HG03457 (cell line): ENCODE measurements around the gene SLC38A3.

ENCODE experiments used
- ATAC-seq: cut with Tn5 transposase; IDR thresholded peaks from one replicate; pipeline ENCODE4 v1.9.1; 2021; ENCODE audit warnings: moderate number of reproducible peaks; ENCODE audit not compliant: unreplicated experiment

SLC38A3 gene

DNA sequence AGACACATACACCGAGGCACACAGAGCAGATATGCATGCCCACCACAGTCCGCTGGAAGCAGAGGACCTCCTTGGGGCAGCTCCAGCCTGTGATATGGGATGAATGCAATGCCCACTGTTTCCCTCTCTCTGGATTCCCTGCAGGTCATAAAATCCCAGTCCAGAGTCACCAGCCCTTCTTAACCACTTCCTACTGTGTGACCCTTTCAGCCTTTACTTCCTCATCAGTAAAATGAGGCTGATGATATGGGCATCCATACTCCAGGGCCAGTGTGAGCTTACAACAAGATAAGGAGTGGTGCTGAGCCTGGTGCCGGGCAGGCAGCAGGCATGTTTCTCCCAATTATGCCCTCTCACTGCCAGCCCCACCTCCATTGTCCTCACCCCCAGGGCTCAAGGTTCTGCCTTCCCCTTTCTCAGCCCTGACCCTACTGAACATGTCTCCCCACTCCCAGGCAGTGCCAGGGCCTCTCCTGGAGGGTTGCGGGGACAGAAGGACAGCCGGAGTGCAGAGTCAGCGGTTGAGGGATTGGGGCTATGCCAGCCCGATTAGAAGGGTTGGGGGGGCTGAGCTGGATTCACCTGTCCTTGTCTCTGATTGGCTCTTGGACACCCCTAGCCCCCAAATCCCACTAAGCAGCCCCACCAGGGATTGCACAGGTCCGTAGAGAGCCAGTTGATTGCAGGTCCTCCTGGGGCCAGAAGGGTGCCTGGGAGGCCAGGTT lies 14.0 kb upstream of the SLC38A3 start, which contains the start of gene GNAT1:
Gene GNAT1 (plus strand): TSS at position 675 of the 725 bp plus-strand sequence. CDS start 116 bp downstream, outside the sequence.
- ATAC-seq, result no peak

DNA sequence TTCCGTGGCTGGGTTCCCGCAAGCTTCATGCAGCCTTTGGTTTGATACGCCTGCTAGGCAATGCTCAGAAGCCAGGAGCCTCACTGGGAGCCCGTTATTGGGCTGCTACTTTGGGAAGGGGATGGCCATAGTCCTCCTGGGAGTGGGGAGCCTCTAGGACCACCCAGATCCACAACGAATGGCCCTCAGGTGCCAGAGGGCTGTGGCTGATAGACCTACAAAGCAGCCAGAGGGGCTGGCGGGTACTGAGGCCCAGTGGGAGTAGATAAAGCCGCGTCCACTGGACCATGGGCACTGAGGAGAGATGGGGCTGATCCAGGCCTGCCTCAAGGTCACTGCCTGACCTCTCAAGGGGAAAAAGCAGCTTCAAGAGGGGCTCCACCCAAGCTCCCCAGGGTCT lies 12.9 kb upstream of the SLC38A3 start:
- no peak for ATAC-seq

DNA sequence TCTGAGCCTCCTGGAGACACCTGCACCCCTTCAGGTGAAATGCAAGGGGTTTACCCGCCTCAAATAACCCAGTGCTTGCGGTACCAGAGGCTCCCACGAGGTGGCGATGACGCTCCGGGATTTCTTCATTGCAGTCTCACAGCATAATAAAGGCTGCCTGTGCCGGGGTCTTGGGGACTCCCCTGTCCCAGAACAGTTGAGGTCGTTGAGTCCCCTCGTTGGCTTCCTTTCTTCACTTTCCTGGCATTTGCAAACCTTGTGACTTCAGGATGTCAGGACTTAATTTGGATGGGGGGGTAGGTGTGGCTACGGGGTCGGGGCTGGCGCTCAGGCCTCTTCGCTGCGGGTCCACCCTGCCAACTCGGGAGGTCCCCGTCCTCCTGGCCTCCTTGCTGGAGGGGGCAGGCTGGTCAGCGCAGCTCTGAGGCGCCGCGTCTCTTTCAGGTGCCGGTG lies 12.4 kb upstream of the SLC38A3 start:
- ATAC-seq, result no peak

DNA sequence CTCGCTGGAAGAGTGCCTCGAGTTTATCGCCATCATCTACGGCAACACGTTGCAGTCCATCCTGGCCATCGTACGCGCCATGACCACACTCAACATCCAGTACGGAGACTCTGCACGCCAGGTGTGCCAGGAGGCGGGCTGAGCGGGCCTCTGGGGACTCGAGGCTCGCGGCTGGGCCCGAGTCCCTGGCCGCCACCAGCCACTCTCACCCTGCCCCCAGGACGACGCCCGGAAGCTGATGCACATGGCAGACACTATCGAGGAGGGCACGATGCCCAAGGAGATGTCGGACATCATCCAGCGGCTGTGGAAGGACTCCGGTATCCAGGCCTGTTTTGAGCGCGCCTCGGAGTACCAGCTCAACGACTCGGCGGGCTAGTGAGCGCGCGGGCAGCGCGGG lies 11.8 kb upstream of the SLC38A3 start:
- ATAC-seq, result no peak

DNA sequence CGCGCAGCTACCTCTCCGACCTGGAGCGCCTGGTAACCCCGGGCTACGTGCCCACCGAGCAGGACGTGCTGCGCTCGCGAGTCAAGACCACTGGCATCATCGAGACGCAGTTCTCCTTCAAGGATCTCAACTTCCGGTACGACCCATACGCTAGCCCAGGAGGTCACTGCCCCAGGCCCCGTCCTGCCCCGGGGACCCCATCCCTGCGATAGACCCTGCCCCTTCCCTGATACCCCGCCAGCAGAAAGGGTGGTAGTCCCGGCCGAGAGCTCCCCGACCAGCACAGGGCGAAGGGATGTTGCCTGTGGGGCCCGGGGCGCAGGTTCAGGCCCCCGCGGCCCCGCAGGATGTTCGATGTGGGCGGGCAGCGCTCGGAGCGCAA lies 11.3 kb upstream of the SLC38A3 start:
- ATAC-seq, result no peak

DNA sequence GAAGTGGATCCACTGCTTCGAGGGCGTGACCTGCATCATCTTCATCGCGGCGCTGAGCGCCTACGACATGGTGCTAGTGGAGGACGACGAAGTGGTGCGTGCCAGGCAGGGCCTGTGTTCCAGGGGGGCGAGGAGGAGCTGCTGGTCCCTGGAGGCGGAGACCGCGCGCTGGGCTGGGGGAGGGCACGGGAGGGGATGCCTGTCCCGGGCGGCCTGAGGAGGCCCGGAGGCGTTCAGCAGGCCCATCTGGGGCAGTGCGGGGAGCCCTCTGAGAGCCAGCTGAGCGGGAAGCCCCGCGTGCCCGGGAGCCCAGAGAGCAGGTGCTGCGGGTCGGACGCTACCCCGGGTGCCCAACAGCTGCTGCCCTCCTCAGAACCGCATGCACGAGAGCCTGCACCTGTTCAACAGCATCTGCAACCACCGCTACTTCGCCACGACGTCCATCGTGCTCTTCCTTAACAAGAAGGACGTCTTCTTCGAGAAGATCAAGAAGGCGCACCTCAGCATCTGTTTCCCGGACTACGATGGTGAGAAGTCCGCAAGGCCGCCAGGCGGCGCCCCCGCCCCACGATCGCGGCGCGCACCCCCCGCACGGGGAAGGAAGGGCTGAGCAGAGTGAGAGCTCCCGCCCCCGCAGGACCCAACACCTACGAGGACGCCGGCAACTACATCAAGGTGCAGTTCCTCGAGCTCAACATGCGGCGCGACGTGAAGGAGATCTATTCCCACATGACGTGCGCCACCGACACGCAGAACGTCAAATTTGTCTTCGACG lies 10.8 kb upstream of the SLC38A3 start:
- no peak for ATAC-seq

DNA sequence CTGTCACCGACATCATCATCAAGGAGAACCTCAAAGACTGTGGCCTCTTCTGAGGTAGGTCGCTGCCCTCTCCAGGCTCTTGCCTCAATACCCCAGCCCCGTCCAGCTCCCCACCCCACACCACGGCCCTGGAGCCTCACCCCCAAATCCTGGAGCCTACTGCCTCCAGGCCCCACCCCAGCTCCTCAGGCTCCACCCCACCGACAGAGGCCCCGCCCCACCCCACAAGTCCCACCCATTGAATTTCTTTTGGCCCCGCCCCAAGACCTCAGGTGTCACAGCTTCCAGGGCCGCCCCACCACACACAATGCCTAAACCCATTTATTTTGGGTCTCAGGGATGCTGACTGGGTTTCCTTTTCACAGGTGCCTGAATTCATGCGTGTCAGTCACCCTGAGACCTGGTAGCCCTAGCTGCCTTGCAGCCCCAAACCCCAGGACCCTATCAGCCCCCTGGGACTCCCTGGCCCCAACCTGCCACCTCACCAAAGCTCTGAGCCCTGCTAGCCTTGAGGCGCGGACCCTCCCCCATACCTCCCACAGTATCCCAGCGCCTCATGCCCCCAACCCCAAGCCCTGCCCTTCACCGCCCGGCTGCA lies 10.1 kb upstream of the SLC38A3 start:
- no peak for ATAC-seq

DNA sequence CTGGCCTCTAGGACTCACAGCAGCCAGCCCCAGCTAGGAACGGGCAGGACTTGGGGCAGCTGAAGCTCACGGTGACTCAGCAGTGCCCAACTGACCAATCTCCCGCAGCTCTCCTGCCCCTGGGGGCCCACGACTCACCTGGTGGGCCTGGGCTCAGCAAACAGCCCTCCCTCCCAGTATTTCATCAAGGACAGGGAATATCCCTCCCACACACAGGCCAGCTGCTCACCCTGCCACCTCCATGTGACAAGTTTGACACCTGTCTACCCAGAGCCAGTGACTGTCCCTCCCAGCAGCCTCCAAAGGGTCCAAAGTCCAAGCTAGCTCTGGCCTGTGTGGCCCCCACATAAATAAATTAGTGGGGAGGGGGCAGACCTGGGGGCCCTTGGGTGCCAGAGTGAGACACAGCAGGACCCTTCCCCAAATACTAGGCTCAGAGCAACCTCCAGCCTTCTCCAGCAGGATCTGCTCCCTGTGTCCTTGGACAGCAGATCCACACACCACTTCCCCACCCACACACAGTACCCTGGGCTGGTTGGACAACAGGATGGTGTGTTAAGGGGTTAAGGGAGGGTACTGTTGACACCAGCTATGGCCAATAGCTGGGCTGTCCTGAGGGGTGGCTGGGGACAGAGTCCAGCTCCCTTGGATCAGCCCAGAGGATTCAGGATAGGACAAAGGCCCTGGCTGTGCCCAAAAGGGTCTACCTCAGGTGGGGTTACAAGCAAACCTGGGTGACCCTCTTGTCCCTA lies 9.4 kb upstream of the SLC38A3 start:
- ATAC-seq, result no peak

DNA sequence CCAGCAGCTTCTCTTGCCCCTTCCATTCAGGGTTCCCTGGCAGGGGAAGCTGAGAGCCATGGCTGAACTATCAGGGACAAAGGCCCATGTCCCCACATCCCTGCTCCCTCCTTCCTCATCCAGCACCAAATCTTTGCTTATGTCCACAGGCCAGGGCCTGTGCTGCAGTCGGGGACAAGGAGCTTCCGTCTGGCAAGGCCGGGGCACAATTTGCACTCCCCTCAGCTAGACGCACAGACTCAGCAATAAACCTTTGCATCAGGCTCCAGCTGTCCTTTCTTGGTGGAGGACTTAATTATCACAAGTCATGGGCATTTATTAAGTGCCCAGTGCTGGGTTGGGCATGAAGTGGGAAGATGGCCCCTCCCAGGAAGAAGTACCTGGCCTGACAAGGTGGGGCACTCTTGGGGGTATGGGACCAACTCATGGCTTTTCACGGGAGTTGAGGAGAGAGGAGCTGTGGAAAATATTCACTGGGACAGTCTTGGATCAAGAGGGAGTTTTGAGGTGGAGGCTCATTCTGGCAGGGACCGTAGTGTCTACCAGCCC lies 8.7 kb upstream of the SLC38A3 start:
- no peak for ATAC-seq

DNA sequence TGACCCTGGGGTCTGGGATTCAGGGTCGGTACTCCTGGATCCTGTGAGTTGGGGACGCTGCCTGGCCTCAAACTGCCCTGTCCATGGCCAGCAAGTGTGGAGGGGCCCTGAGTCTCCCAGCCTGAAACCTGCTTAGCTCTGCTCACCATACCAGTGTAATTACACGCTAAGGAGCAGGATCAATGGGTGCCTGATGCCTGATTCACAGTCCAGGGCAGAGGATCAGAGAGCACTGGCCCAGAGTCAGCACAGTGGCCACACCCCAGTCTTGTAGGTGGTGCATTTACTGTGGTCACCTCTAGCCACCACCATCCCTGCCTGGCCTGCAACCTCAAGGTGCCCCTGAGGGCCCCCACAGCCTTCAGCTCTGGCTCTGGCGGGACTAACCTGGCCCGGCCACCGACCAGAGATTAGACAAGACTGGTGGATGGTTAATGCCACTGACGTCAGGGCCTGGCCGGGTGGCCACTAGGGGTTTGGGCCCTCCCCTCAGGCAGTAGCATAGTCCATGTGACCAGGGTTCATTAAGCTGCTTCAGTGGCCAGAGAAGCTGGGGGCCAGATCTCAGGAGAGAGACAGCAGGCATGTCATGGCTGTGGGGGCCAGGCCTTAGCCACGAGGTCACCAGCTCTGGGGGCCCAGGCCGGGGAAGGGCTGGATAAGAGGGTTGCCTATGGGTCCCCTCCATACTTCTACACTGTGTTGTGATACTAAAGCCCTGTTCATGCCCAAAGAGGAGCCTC lies 3.3 kb upstream of the SLC38A3 start:
- ATAC-seq, result no peak

DNA sequence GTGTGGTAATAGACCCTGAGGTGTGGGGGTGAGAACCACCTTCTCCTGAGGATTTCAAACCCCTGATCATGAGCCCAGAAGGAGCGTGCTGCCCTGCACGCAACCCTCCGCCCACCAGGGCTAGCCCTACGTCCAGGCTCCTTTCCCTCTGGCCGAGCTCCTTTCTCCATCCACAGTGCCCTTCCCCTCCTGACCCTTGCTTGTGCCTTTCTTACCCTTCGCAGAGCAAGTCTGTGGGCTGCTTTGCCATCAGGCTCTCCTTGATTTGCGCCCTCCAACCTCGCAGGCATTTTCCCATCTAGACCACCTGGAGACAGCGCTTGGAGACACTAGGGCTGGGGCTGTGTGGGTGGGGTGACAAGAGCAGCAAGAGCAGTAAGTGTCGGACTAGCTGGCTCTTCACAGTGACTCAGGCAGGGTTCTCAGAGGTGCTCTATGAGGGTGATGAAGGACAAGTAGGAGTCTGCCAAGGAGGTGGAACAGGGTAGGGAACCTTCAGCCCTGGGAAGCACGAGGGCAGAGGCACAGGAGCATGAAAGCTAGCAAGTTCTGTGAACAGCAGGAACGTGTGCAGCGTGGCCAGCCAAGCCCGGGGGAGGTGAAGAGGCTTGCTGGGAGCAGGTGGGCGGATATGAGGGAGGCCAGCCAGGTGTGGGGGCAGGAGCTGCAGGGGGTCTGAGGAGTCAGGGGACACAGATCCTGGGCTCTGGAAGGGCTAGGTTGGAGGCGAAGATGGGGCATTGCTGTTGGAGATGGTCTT lies 2.5 kb upstream of the SLC38A3 start:
- no peak for ATAC-seq

DNA sequence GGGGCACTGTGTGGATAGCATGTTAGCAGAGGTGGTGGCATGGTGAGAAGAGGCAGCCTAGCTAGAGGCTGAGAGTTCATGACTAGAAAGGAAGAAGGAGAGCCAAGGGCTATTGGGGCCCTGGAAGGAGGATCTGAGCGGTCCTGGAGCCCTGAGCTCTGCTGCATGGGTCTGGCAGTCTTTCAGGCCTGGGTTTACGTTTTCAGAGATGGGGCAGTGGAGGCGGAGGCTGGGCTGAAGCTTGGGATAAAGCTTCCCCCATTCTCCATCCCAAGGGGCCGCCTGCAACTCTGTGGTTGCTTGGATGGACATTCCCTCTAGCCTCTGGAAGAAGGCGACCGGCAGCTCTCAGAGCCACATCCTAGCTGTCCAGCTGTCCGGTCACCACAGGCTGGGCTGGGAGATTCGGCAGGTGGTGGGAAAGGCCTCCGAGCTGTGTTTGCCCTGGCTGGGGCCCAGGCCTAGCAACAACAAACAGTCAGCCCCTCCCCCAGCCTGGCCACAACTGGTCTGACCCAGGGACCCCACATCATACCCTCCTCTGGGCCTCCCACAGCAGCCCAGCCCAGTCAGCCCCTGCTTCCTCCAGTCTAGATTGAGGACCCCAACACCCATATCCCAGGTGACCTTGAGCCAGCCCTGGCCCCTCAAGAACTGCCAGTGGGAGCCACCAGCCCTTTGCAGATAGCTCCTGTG lies 1.8 kb upstream of the SLC38A3 start:
- no peak for ATAC-seq

DNA sequence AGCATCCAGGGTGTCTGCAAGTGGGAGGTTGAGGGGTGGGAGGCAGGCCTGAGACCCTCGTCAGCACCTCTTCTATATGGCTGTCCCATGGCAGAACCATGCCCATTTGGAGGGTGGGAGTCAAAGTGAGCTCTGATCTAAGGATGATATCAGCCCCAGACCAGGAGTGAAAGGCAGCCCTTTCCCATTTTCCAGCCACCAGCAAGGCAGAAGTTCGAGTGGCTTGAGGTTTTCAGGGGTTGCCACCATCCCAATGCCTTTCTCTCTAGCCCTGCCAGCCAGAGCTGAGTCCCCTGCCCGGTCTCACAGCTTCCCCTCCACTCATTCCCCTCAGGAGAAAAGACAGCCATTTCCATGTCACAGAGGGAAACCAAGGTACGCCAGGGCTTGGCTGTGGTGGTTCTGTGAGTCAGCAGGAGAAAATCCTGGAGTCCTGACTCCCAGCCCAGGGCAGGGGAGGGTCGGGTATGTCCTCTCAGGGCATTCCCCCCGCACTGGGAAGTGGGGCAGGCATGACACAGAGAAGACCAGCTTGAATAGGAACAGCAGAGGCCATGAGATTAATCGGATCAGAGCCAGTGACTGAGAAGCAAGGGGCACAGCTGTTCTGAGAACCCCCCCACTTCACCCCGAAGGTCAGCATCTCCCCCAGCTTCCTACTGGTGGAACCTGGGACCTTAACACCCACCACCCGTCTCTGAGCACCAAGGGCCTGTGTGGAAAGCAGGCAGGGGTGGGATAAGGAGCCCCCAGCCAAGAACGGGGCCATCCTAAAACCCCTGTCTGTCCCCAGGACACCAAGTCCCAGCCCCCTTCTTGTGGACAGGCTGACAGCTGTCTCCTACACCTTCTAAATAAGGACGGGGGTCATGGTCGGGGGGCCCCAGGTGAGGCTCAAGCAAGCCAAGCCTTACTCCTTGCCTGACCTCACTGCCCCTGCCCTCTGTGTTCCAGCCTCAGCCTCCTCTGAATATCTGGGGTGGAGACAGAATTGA lies 965 bp upstream of the SLC38A3 start:
- no peak for ATAC-seq

DNA sequence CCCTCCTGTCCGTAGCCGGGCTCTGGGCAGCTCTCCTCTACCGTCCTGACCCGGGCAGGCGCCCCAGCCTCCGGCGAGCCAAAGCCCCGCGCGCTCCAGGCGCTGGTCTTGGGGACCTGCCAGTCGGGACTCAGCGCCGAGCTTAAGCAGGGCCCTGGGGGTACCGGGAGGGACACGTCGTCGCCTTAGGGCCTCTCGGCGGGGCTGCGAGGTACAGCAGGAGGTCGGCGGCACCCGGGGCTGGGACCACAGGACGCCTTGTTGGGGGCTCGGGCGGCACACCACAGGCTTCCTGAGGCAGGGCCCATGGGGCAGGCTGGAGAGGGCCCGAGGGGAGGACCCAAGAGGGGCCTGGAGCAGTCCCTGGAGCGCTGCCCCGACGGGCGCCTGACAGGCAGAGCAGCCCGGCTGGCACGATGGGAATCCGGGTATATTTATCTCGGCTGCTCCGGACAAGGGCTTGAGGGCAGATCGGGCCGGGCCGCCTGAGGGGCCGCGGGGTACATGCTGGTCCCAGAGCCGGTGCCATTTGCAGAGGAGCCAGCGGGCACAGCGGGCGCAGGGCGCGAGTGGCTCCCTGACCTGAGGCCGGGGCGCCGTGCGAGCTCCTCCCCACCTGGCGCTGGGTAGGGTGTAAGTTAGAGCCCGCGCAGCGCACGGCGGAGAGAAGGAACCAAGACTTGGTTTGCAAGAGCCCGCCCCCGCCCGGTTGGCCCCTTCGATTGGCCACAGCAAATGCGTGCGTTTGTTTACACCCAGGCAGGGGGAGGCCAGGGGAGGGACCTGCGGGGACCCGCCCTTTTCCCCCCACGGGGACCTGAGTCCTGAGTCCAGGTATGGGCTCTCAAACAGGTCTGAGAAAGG lies 574 bp downstream of the SLC38A3 start:
- ATAC-seq, result no peak

DNA sequence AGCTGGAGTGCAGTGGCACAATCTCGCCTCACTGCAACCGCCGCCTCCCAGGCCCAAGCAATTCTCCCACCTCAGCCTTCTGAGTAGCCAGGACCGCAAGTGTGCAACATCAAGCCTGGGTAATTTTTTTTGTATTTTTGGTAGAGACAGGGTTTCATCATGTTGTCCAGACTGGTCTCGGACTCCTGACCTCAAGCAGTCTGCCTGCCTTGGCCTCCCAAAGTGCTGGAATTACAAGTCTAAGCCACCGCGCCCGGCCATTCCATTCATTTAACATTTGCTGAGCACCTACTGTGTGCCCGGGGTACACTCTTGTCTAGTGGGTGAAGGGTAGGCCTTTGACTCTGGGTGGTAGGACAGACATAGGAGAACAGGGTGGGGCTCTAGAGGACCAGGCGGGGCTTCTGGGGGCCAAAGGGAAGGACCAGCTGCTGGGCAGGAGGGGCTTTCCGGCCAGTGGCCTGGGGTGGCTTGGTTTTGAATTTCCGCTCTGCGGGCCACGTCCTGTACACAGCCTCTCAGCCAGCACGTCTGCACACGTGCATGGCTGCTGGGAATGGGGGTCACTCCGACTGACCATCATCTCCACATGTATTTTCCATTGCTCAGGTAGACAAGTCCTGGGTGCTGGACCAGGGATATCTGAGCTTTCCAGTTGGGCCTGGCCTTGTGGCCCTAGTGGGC lies 2.4 kb downstream of the SLC38A3 start:
- no peak for ATAC-seq

DNA sequence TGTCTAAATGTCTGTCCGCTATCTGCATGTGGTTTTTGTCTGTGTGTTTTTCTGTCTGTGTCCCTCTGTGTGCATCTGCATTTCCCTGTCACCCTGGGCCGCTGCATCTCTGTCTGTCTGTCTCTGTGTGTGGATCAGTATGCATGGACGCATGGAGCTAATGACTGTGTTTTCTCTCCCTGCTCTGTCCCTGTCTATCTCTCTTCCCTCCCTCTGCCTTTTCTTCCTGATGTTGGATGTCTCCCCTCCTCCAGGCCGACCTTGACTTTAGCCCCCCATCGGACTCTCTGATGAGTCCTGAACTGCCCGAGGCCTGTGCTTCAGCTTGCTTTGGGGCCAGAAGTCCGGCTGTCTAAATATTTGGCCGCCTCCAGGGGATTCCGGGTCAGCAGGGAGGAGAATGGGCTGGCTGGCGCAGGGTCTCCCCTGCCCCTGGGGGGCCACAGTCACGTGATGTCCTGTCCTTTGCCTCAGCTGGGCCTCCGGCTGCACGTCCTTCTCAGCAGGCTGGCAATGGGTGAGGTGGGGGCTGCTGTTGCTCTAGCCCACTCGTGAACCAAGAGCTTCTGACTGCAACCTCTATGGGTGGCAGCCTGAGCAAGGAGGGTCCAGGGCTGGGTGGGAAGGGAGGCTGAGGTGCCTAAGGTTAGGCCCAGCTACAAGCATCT lies 3.7 kb downstream of the SLC38A3 start:
- ATAC-seq, result no peak
